K562 (cell line): ENCODE measurements around the gene CHST2. TPM values are rescaled to one million over a fixed set of nuclear protein-coding genes. Genes with fewer than 3 reads are reported as not detected.

Experiments
- CBX3 ChIP-seq, 2 experiments: IDR thresholded peaks; 1 replicate in 1 of 2; 2 replicates in 1 of 2; pipeline ENCODE4 v1.6.1; 2012; ENCODE audit warnings: inconsistent platforms in 2 of 2, low read length in 2 of 2, borderline replicate concordance in 1 of 2, control low read depth in 1 of 2
- CHCHD3 ChIP-seq: fragments of 250-450 bp; sonication (Bioruptor Pico); IDR thresholded peaks from 2 replicates; pipeline ENCODE4 v2.1.2; 2022; ENCODE audit warnings: mild to moderate bottlenecking
- DACH1 ChIP-seq: fragments of 450-650 bp; IDR thresholded peaks from 2 replicates; pipeline ENCODE4 v1.6.1; 2018; ENCODE audit not compliant: partially characterized antibody
- HNRNPH1 ChIP-seq: fragments of 200-400 bp; formaldehyde crosslinking; optimal IDR thresholded peaks from 2 replicates; pipeline ENCODE3; 2017; ENCODE audit warnings: low read depth, mild to moderate bottlenecking, low read length, moderate library complexity
- LCOR ChIP-seq: sonication (generic); formaldehyde crosslinking; IDR thresholded peaks from 2 replicates; pipeline ENCODE4 v1.8.0; 2022; ENCODE audit warnings: mild to moderate bottlenecking, missing genetic modification reagents
- MEF2D ChIP-seq: conservative IDR thresholded peaks from 2 replicates; pipeline ENCODE4 v1.6.1; 2016; ENCODE audit warnings: low read depth, missing genetic modification characterization, missing compliant biosample characterization
- PHF8 ChIP-seq: fragments of 200-600 bp; sonication (generic); IDR thresholded peaks from 2 replicates; pipeline ENCODE4 v1.6.1; 2012; ENCODE audit warnings: mixed run types, mild to moderate bottlenecking, inconsistent platforms, low read length, moderate library complexity, borderline replicate concordance
- RBM17 ChIP-seq: fragments of 200-400 bp; formaldehyde crosslinking; IDR thresholded peaks from 2 replicates; pipeline ENCODE4 v1.6.1; 2017; ENCODE audit warnings: low read depth, mild to moderate bottlenecking, low read length, borderline replicate concordance
- ZNF174 ChIP-seq: fragments of 250-450 bp; sonication (Bioruptor Pico); IDR thresholded peaks from 2 replicates; pipeline ENCODE4 v1.4.0; 2020; ENCODE audit warnings: mild to moderate bottlenecking
- ZNF41 ChIP-seq: fragments of 250-450 bp; sonication (Bioruptor Pico); conservative IDR thresholded peaks from 2 replicates; pipeline ENCODE4 v1.4.0; 2020; ENCODE audit warnings: mild to moderate bottlenecking
- ZNF436 ChIP-seq: fragments of 250-450, 450-650 bp; sonication (Bioruptor Pico); formaldehyde crosslinking; IDR thresholded peaks from 2 replicates; pipeline ENCODE4 v1.7.0; 2020; ENCODE audit warnings: mild to moderate bottlenecking
- polyA plus RNA-seq, 8 experiments: library from polyadenylated mRNA; depleted of rRNA in 4 of 8; stranded (reverse) in 5 of 8; unstranded in 3 of 8; fragments of >200 nt; fragmentation: Nextera tagmentation in 2 of 8; fragmentation: Illumina TruSeq in 1 of 8; extraction: Ambion mirVana in 2 of 8; extraction: Trizol in 1 of 8; gene quantifications; 2 replicates each; pipeline versions ENCODE4 v1.2.1 to v1.2.3, GENCODE V29; 2011 to 2014; ENCODE audit warnings: inconsistent platforms in 1 of 8, missing spikeins in 1 of 8
- total RNA-seq, 7 experiments: library from RNA; depleted of rRNA in 6 of 7; stranded (reverse); fragments of >200 nt in 6 of 7; fragmentation: Illumina TruSeq in 2 of 7; extraction: Trizol in 2 of 7; gene quantifications; 2 replicates each; pipeline versions ENCODE4 v1.2.1 to v1.2.3, GENCODE V29; 2011 to 2021; ENCODE audit warnings: low replicate concordance in 1 of 7
- TF ChIP-seq, protein P1 (sequence below): fragments of 200-800 bp; sonication (Bioruptor generic); IDR thresholded peaks from 2 replicates; pipeline ENCODE4 v1.6.1; 2016; ENCODE audit warnings: missing genetic modification characterization, missing compliant biosample characterization
- TF ChIP-seq, protein P2 (sequence below): fragments of 450-650 bp; IDR thresholded peaks from 2 replicates; pipeline ENCODE4 v1.6.1; 2016; ENCODE audit warnings: mild to moderate bottlenecking
- TF ChIP-seq, protein P3 (sequence below): fragments of 450-650 bp; IDR thresholded peaks from 2 replicates; pipeline ENCODE4 v1.6.1; 2014; ENCODE audit warnings: low read depth, mild to moderate bottlenecking, moderate library complexity, borderline replicate concordance

Gene CHST2
- total and polyA plus RNA-seq, 9 of the 15 experiments (the other 6 are each of a cell fraction or from before 2014, with no cell fraction given) = 3.4 to 60.3 (median 13.9) TPM

DNA sequence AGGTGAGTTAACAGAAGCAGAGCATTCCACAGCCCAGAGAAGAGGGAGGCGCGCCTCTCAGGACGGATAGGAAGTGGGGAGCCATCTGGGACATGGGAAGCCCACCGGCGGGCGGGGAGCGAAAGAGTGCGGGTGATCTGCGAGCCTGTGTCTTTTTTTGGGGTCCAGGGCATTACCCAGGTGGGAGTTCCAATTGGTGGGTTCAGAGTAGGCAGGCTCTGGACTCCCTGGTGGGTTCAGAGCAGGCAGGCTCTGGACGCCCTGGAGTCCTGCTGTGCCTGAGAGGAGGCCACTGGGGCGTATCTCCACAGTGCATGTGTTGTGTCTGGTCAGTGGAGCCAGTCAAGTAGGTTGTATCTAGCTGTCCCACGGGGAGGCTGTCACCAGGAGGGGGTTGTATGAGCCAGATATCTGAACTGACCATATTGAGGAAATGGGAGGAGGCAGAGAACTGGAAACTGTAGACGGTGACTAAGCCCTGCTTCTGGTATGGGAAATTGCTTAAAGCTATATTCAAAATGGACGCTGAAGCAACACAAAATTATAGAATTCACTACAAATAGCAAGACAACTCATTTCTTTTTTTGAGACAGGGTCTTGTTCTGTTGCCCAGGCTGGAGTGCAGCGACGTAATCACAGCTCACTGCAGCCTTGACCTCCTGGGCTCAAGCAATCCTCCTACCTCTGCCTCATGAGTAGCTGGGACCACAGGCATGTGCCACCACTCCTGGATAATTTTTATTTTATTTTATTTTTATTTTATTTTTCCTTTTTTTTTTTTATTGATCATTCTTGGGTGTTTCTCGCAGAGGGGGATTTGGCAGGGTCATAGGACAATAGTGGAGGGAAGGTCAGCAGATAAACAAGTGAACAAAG lies 34.5 kb upstream of the CHST2 start (continued):
- TF ChIP-seq, protein P1, sequence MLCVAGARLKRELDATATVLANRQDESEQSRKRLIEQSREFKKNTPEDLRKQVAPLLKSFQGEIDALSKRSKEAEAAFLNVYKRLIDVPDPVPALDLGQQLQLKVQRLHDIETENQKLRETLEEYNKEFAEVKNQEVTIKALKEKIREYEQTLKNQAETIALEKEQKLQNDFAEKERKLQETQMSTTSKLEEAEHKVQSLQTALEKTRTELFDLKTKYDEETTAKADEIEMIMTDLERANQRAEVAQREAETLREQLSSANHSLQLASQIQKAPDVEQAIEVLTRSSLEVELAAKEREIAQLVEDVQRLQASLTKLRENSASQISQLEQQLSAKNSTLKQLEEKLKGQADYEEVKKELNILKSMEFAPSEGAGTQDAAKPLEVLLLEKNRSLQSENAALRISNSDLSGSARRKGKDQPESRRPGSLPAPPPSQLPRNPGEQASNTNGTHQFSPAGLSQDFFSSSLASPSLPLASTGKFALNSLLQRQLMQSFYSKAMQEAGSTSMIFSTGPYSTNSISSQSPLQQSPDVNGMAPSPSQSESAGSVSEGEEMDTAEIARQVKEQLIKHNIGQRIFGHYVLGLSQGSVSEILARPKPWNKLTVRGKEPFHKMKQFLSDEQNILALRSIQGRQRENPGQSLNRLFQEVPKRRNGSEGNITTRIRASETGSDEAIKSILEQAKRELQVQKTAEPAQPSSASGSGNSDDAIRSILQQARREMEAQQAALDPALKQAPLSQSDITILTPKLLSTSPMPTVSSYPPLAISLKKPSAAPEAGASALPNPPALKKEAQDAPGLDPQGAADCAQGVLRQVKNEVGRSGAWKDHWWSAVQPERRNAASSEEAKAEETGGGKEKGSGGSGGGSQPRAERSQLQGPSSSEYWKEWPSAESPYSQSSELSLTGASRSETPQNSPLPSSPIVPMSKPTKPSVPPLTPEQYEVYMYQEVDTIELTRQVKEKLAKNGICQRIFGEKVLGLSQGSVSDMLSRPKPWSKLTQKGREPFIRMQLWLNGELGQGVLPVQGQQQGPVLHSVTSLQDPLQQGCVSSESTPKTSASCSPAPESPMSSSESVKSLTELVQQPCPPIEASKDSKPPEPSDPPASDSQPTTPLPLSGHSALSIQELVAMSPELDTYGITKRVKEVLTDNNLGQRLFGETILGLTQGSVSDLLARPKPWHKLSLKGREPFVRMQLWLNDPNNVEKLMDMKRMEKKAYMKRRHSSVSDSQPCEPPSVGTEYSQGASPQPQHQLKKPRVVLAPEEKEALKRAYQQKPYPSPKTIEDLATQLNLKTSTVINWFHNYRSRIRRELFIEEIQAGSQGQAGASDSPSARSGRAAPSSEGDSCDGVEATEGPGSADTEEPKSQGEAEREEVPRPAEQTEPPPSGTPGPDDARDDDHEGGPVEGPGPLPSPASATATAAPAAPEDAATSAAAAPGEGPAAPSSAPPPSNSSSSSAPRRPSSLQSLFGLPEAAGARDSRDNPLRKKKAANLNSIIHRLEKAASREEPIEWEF (CRISPR knock-in tag) = no peak
- TF ChIP-seq, protein P2, sequence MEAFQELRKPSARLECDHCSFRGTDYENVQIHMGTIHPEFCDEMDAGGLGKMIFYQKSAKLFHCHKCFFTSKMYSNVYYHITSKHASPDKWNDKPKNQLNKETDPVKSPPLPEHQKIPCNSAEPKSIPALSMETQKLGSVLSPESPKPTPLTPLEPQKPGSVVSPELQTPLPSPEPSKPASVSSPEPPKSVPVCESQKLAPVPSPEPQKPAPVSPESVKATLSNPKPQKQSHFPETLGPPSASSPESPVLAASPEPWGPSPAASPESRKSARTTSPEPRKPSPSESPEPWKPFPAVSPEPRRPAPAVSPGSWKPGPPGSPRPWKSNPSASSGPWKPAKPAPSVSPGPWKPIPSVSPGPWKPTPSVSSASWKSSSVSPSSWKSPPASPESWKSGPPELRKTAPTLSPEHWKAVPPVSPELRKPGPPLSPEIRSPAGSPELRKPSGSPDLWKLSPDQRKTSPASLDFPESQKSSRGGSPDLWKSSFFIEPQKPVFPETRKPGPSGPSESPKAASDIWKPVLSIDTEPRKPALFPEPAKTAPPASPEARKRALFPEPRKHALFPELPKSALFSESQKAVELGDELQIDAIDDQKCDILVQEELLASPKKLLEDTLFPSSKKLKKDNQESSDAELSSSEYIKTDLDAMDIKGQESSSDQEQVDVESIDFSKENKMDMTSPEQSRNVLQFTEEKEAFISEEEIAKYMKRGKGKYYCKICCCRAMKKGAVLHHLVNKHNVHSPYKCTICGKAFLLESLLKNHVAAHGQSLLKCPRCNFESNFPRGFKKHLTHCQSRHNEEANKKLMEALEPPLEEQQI = peak; percentile 92
- TF ChIP-seq, protein P3, sequence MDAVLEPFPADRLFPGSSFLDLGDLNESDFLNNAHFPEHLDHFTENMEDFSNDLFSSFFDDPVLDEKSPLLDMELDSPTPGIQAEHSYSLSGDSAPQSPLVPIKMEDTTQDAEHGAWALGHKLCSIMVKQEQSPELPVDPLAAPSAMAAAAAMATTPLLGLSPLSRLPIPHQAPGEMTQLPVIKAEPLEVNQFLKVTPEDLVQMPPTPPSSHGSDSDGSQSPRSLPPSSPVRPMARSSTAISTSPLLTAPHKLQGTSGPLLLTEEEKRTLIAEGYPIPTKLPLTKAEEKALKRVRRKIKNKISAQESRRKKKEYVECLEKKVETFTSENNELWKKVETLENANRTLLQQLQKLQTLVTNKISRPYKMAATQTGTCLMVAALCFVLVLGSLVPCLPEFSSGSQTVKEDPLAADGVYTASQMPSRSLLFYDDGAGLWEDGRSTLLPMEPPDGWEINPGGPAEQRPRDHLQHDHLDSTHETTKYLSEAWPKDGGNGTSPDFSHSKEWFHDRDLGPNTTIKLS = no peak; the same call in 1 of the 2 replicates
- TF ChIP-seq HNRNPH1 (no peak), RBM17 (no peak), ZNF174 (CRISPR knock-in tag) (no peak), MEF2D (peak; percentile 76), PHF8 (no peak; the same call in 1 of the 2 replicates), LCOR (CRISPR knock-in tag) (peak; percentile 94; the same call in 1 of the 2 replicates), CHCHD3 (CRISPR knock-in tag) (no peak), DACH1 (peak; percentile 68), CBX3 (IDR thresholded peaks at IDR 0.05; ENCODE audit: borderline replicate concordance in 1 of 2, low read length in 2 of 2) (peak in 1 of 2 experiments; percentile 85; a peak in 1 of 3 replicates), ZNF41 (CRISPR knock-in tag) (peak; percentile 58), ZNF436 (CRISPR knock-in tag) (no peak)
